ENCODE results near the gene TP73. TPM values are rescaled to one million over a fixed set of nuclear protein-coding genes. Genes with fewer than 3 reads are reported as not detected.
"Not testable (repeated sequence)": the region's sequence is repeated elsewhere in the genome, so short reads cannot be mapped to it uniquely, and the experiment has no call there.

The TP73 gene
- total RNA-seq, 2 donors from 2014 or later = not detected

- peak; percentile 90 for TF ChIP-seq CTCF (IDR thresholded peaks at IDR 0.05)
- no peak overlapping the region for H3K4me3 ChIP-seq
- H3K36me3 ChIP-seq = no peaks in the 10 kb centered on the region
- H3K9me3 ChIP-seq = no peaks in the 10 kb centered on the region
- H3K27ac ChIP-seq = no peak overlapping the region
- no peak for ATAC-seq (ENCODE audit: insufficient number of reproducible peaks, low FRiP score, low read depth)
- no peaks in the 10 kb centered on the region for H3K27me3 ChIP-seq (replicated peaks; ENCODE audit: insufficient read depth)
- peak; percentile 37 for DNase-seq (ENCODE audit: low spot score)
- H3K4me1 ChIP-seq (ENCODE audit: control insufficient read depth in 1 of 2, low read depth in 2 of 2) = peaks cover 9 to 16% of the 10 kb centered on the region in 2 donors
Observed at GRCh38 chr1:3618881-3619671, 33.2 kb upstream of the TP73 start.

GRCh38 chr1:3620708-3621107, 31.6 kb upstream of the TP73 start:
- Histone ChIP-seq H3K27ac (no peak overlapping the region), H3K4me3 (no peak overlapping the region), H3K36me3 (no peaks in the 10 kb centered on the region), H3K27me3 (replicated peaks; ENCODE audit: insufficient read depth) (no peaks in the 10 kb centered on the region), H3K4me1 (ENCODE audit: control insufficient read depth in 1 of 2, low read depth in 2 of 2) (peaks cover 13 to 21% of the 10 kb centered on the region in 2 donors), H3K9me3 (no peaks in the 10 kb centered on the region)
- no peak for ATAC-seq (ENCODE audit: insufficient number of reproducible peaks, low FRiP score, low read depth)
- no peak for TF ChIP-seq CTCF (IDR thresholded peaks at IDR 0.05)
- DNase-seq (ENCODE audit: low spot score) = no peak

GRCh38 chr1:3621151-3621671, 31.1 kb upstream of the TP73 start:
- not testable (repeated sequence) for H3K9me3 ChIP-seq; DNase-seq (ENCODE audit: low spot score); H3K36me3 ChIP-seq; H3K4me3 ChIP-seq; ATAC-seq (ENCODE audit: insufficient number of reproducible peaks, low FRiP score, low read depth); H3K27ac ChIP-seq; H3K27me3 ChIP-seq (replicated peaks; ENCODE audit: insufficient read depth)
- TF ChIP-seq CTCF (IDR thresholded peaks at IDR 0.05) = peak; percentile 73
- peaks cover 16 to 24% of the 10 kb centered on the region in 2 donors for H3K4me1 ChIP-seq (ENCODE audit: control insufficient read depth in 1 of 2, low read depth in 2 of 2)

GRCh38 chr1:3622102-3622501, 30.2 kb upstream of the TP73 start:
- not testable (repeated sequence) for H3K4me3 ChIP-seq; H3K9me3 ChIP-seq; ATAC-seq (ENCODE audit: insufficient number of reproducible peaks, low FRiP score, low read depth); H3K36me3 ChIP-seq; H3K27ac ChIP-seq; H3K27me3 ChIP-seq (replicated peaks; ENCODE audit: insufficient read depth); DNase-seq (ENCODE audit: low spot score)
- peaks cover 16 to 24% of the 10 kb centered on the region in 2 donors for H3K4me1 ChIP-seq (ENCODE audit: control insufficient read depth in 1 of 2, low read depth in 2 of 2)

- no peak for TF ChIP-seq CTCF (IDR thresholded peaks at IDR 0.05)
- ATAC-seq (ENCODE audit: insufficient number of reproducible peaks, low FRiP score, low read depth) (no peak), DNase-seq (ENCODE audit: low spot score) (no peak)
- Histone ChIP-seq H3K27me3 (replicated peaks; ENCODE audit: insufficient read depth) (no peaks in the 10 kb centered on the region), H3K9me3 (no peaks in the 10 kb centered on the region), H3K4me3 (peak overlapping the region; percentile 97), H3K36me3 (peaks cover 11% of the 10 kb centered on the region), H3K4me1 (ENCODE audit: control insufficient read depth in 1 of 2, low read depth in 2 of 2) (peaks cover 16 to 24% of the 10 kb centered on the region in 2 donors), H3K27ac (no peak overlapping the region)
Observed at GRCh38 chr1:3623441-3624199, 28.7 kb upstream of the TP73 start.

All from thoracic aorta (tissue), 2 donors.